Measurements from ENCODE around the gene CCDC181.

CCDC181 gene

GRCh38 chr1:169392406-169392805 is 34.9 kb downstream of the CCDC181 start:
- DNase-seq: no peak

GRCh38 chr1:169390303-169390702 is 37.0 kb downstream of the CCDC181 start:
- peak; percentile 81 for DNase-seq

- no peak for DNase-seq
Observed at GRCh38 chr1:169387399-169387798, 39.9 kb downstream of the CCDC181 start.

DNA sequence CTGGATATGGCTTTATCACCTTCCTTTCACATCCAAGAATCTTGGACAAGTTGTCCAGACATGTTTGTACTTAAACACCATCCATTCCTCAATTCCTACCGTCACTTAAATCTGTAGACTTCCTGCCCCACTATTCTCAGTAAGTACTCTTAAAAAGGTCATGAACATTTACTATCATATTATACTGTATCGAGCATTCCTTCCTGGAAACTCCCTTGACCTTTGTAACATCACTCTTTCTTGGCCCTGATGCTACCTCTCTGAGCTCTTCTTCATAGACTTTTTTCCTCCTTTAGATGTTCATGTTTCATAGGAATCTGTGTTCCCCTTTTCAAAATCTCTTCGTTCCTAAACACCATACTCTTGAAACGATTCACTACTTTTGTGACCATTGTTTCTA is 43.8 kb downstream of the CCDC181 start:
- no peak for DNase-seq

- no peak for DNase-seq
Observed at GRCh38 chr1:169381162-169381561, 46.1 kb downstream of the CCDC181 start.

- DNase-seq: peak; percentile 38
Observed at GRCh38 chr1:169371404-169371803, 55.9 kb downstream of the CCDC181 start.

- peak; percentile 31 for DNase-seq
Observed at GRCh38 chr1:169368406-169368769, 58.9 kb downstream of the CCDC181 start.

- DNase-seq: peak; percentile 98
Observed at GRCh38 chr1:169367686-169368405, 59.4 kb downstream of the CCDC181 start, which contains the start of the genes BLZF1 and NME7. Gene BLZF1, plus strand, starts transcription at chr1:169368195. Its CDS starts 1,328 bp downstream, at chr1:169369523. Gene NME7, minus strand, starts transcription at chr1:169367797. Its CDS starts 87 bp downstream, at chr1:169367710.

GRCh38 chr1:169367096-169367685 is 60.1 kb downstream of the CCDC181 start:
- no peak for DNase-seq

DNA sequence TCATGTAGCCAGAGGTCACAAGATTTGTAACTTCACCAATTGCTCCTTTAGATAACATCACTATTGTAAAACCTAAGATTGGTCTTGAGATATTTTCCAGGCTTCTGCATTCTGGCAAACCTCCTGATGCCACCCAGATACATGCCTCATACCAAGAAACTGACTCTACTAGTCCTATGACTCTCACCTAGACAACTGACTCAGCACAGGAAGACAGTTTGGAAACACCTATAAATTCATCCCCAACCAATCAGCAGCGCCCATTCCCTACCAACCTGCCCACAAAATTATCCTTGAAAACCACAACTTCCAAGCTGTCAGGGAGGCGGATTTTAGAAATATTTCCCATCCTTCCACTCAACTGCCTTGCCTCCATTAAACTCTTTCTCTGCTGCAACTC is 62.3 kb downstream of the CCDC181 start:
- peak; percentile 86 for DNase-seq

DNA sequence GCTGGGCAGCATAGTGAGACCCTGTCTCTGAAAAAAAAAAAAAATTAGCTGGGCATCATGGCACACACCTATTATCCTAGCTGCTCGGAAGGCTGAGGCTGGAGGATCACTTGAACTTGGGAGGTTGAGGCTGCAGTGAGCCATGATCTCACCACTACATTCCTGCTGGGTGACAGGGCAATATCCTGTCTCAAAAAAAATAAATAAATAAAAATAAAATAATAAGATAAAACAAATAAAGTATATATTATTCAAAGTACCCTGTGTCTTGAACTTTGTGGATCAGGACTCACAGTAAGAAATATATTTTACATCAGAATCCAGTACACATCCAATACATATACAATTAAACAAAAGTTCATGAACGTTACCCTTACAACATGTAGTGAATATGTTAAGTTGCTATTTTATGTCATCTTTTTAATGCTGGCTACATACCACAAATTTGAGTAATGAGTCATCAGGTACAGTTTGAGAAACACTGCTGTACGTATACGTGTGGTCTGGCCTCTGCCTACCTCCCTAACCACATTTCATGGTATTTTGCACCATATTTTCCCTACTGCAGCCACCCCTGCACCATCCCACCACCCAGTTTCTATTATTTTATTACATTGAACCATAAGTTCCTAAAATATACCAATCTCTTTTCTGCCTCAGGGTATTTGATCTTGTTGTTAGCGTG is 64.1 kb downstream of the CCDC181 start:
- peak; percentile 85 for DNase-seq

DNA sequence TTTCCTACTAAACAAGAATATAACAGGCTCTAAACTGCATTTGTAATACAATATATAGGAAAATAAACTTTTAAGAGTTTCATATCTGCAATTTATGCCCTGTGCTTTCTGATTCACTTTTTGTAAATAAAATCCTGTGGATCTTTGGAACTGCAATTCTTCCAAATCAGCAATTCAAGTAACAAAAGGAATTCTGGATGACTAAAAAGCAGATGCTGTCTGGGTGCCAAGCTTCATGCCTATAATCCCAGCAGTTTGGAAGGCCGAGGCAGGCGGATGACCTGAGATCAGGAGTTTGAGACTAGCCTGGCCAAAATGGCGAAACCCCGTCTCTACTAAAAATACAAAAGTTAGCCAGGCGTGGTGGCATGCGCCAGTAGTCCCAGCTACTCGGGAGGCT is 66.0 kb downstream of the CCDC181 start:
- no peak for DNase-seq

GRCh38 chr1:169360415-169360814 is 66.9 kb downstream of the CCDC181 start:
- no peak for DNase-seq

DNA sequence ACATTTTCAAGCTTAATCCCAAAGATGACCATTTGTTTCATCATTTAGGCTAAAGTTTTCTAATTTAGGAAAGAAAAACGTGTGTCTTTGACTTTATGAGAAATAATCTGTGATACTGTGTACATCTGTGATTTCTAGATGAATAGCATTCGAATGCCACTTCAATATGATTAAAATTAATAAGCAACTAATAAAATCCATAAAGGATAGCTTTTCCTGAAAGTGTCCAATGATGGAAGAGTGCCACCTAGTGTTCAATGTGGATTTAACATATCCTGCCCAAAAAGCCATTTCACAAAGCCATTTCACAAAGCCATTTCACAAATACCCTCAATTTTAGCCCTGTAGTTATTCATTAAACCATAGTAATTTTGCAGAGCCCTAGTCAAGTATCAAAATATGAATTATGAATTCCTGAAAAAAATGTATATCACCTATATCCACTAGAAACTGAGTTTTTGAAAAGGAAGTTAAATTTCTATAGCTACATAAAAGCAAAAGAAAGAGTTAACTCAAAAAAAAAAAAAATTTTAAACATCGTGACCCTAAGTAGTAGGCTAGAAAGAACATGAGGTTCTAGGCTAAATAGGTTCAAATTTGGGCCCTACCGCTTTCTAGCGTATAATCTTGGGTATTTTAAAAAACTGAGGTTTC is 78.8 kb downstream of the CCDC181 start:
- peak; percentile 50 for DNase-seq

DNA sequence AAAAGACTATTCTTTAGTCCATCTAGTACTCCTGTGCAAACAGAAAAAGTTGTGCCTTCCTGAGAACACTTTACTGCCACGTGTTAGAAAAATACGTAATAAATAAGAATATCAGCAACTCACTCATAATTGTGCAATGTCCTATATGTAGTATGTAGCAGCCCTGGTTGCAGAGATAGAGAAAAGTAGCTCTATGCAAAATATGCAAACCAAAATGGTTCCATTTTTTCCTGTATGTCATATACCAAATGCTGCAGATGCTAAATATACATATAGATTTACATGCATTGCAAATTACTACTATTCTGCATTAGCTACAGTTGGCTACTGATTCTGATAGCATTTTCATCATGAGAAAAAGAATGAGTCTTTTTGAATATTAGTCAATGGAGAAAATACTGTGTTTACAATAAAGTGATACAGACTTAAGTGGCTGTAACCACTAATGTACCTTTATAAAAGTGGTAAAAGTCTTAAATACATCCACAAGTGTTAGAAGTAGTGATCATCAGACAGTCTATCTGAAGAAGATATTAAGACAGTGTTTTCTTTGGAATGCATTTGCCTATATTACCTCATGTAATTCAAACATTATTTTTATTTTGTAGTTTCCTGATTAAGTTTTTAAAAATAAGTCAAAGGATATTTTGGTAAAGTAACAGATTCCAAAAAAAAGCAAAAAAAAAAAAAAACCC is 79.4 kb downstream of the CCDC181 start:
- no peak for DNase-seq

- DNase-seq: no peak
Observed at GRCh38 chr1:169346036-169346589, 81.2 kb downstream of the CCDC181 start.

- DNase-seq: no peak
Observed at GRCh38 chr1:169345511-169345910, 81.8 kb downstream of the CCDC181 start.

Data from activated CD4-positive, alpha-beta T cell treated with anti-CD3 and anti-CD28 coated beads, Interleukin-10, Interleukin-2, amounts not matched to agents 100 ng/mL and 50 ng/mL, durations not matched to agents 16 hours and 8 hours (primary cell).